Naive thymus-derived CD4-positive, alpha-beta T cell (primary cell): ENCODE data around the gene CUL2. TPM values are rescaled to one million over a fixed set of nuclear protein-coding genes. Genes with fewer than 3 reads are reported as not detected.
"Not testable (repeated sequence)": the region's sequence is repeated elsewhere in the genome, so short reads cannot be mapped to it uniquely, and the experiment has no call there.

Experiments
- ATAC-seq: fragments of 150-1000 bp; cut with Tn5 transposase; 2 replicates; pipeline ENCODE4 v1.10.0; 2021; ENCODE audit warnings: mild to moderate bottlenecking, moderate library complexity
- CTCF ChIA-PET: fragments of 350-600 bp; sonication (Branson Sonifier 250); formaldehyde crosslinking; loops from one replicate; lab custom pipeline; 2021; ENCODE audit warnings: antibody characterized with exemption; lab: Charles Lee
- POLR2A ChIA-PET: fragments of 350-600 bp; sonication (Branson Sonifier 250); formaldehyde crosslinking; loops from one replicate; lab custom pipeline; 2021; ENCODE audit warnings: antibody characterized with exemption, inconsistent platforms; lab: Charles Lee
- DNase-seq, 9 donors: peaks; one replicate each; pipeline versions ENCODE4 v3.0.0 to v3.0.0-alpha.2; 2020 to 2022; ENCODE audit warnings: mixed read lengths in 1 of 9
- H3K27ac ChIP-seq: one replicate; pipeline ENCODE4 v1.7.0; 2013; ENCODE audit warnings: mild to moderate bottlenecking, low read depth, low read length, moderate library complexity
- H3K27me3 ChIP-seq, 2 donors: one replicate each; pipeline ENCODE4 v1.7.0; 2013; ENCODE audit warnings: low read length in 2 of 2, mild to moderate bottlenecking in 2 of 2, moderate library complexity in 2 of 2; ENCODE audit not compliant: control insufficient read depth in 2 of 2, insufficient read depth in 2 of 2
- H3K36me3 ChIP-seq, 3 experiments: 1 replicate in 2 of 3; 2 replicates in 1 of 3; pipeline ENCODE4 v1.7.0; 2013; ENCODE audit warnings: low read length in 3 of 3, mild to moderate bottlenecking in 3 of 3, moderate library complexity in 1 of 3; ENCODE audit not compliant: insufficient read depth in 3 of 3, control insufficient read depth in 2 of 3
- H3K4me1 ChIP-seq, 2 donors: one replicate each; pipeline ENCODE4 v1.7.0; 2013; ENCODE audit warnings: low read length in 2 of 2, mild to moderate bottlenecking in 2 of 2, moderate library complexity in 1 of 2; ENCODE audit not compliant: control insufficient read depth in 2 of 2, insufficient read depth in 2 of 2
- H3K4me3 ChIP-seq: 2 replicates; pipeline ENCODE4 v1.7.0; 2013; ENCODE audit warnings: mild to moderate bottlenecking, low read length
- H3K9me3 ChIP-seq, 3 experiments: 1 replicate in 2 of 3; 2 replicates in 1 of 3; pipeline ENCODE4 v1.7.0; 2013; ENCODE audit warnings: low read length in 3 of 3; ENCODE audit not compliant: control insufficient read depth in 2 of 3
- H3K27ac Mint-ChIP-seq, 9 donors: one replicate each; pipeline ENCODE4 v1.8.0; 2020 to 2022; ENCODE audit warnings: mixed read lengths in 9 of 9, mild to moderate bottlenecking in 8 of 9, moderate library complexity in 5 of 9, inconsistent platforms in 2 of 9
- H3K27me3 Mint-ChIP-seq, 5 donors: one replicate each; pipeline ENCODE4 v1.8.0; 2021 to 2022; ENCODE audit warnings: mixed read lengths in 5 of 5, mild to moderate bottlenecking in 1 of 5
- H3K36me3 Mint-ChIP-seq, 5 donors: one replicate each; pipeline ENCODE4 v1.8.0; 2020 to 2022; ENCODE audit warnings: mixed read lengths in 5 of 5, mild to moderate bottlenecking in 3 of 5, inconsistent platforms in 1 of 5
- H3K4me1 Mint-ChIP-seq, 7 donors: one replicate each; pipeline ENCODE4 v1.8.0; 2020 to 2022; ENCODE audit warnings: mixed read lengths in 7 of 7, mild to moderate bottlenecking in 3 of 7, inconsistent platforms in 1 of 7
- H3K4me3 Mint-ChIP-seq, 10 donors: one replicate each; pipeline ENCODE4 v1.8.0; 2020 to 2022; ENCODE audit warnings: mild to moderate bottlenecking in 10 of 10, mixed read lengths in 10 of 10, moderate library complexity in 6 of 10, inconsistent platforms in 2 of 10
- H3K9me3 Mint-ChIP-seq, 11 donors: one replicate each; pipeline ENCODE4 v1.8.0; 2020 to 2022; ENCODE audit warnings: mixed read lengths in 11 of 11, mild to moderate bottlenecking in 4 of 11, inconsistent platforms in 1 of 11, moderate library complexity in 1 of 11
- intact Hi-C, 2 donors: fragments of 100-400 bp; cut with micrococcal nuclease; formaldehyde crosslinking; loops; one replicate each; pipeline ENCODE4 v1.15.1; 2023
- polyA plus RNA-seq, 2 donors: library from polyadenylated mRNA; unstranded; fragments of 300-500 nt; fragmentation: Illumina TruSeq; gene quantifications; one replicate each; pipeline ENCODE4 v1.2.3, GENCODE V29; 2021
- total RNA-seq, 6 experiments: library from RNA in 5 of 6; stranded (reverse) in 5 of 6; gene quantifications; 1 replicate in 5 of 6; 2 replicates in 1 of 6; pipeline ENCODE4 v1.2.3 and lab custom pipeline; 2021 to 2026

CUL2 gene
- total and polyA plus RNA-seq, 7 experiments from 2014 or later = 26.5 to 43.7 (median 35.7) TPM

GRCh38 chr10:35058134-35058533, 32.0 kb downstream of the CUL2 start:
- Mint-ChIP-seq H3K9me3 (no peaks in the 10 kb centered on the region), H3K27me3 (no peaks in the 10 kb centered on the region), H3K36me3 (peaks cover 7 to 71% (median 36%) of the 10 kb centered on the region in 5 donors), H3K27ac (peak overlapping the region in 2 of 9 donors; percentile 14 to 38), H3K4me1 (peaks cover 8 to 24% (median 13%) of the 10 kb centered on the region in 7 donors), H3K4me3 (no peak overlapping the region)
- H3K27ac ChIP-seq = no peak overlapping the region
- ATAC-seq (no peak), DNase-seq (no peak)
- POLR2A ChIA-PET = no interaction called here
- no peaks in the 10 kb centered on the region for H3K27me3 ChIP-seq
- intact Hi-C loops = no loop called here
- no peaks in the 10 kb centered on the region for H3K9me3 ChIP-seq
- peaks cover 7 to 58% (median 20%) of the 10 kb centered on the region in 3 experiments for H3K36me3 ChIP-seq
- peaks cover 0 to 4% of the 10 kb centered on the region in 2 donors for H3K4me1 ChIP-seq
- H3K4me3 ChIP-seq = no peak overlapping the region
- CTCF ChIA-PET = no interaction called here

GRCh38 chr10:35056686-35057085, 33.5 kb downstream of the CUL2 start:
- CTCF ChIA-PET = no interaction called here
- no peak overlapping the region for H3K4me3 ChIP-seq
- intact Hi-C loops = no loop called here
- DNase-seq = no peak
- Mint-ChIP-seq H3K4me3 (no peak overlapping the region), H3K27me3 (no peaks in the 10 kb centered on the region), H3K4me1 (peaks cover 7 to 29% (median 14%) of the 10 kb centered on the region in 7 donors), H3K36me3 (peaks cover 12 to 73% (median 38%) of the 10 kb centered on the region in 5 donors), H3K27ac (peak overlapping the region in 4 of 9 donors; percentile 13 to 47 (median 18)), H3K9me3 (no peaks in the 10 kb centered on the region)
- H3K9me3 ChIP-seq = no peaks in the 10 kb centered on the region
- no peak for ATAC-seq
- H3K27ac ChIP-seq = no peak overlapping the region
- no peaks in the 10 kb centered on the region for H3K27me3 ChIP-seq
- peaks cover 0 to 4% of the 10 kb centered on the region in 2 donors for H3K4me1 ChIP-seq
- H3K36me3 ChIP-seq = peaks cover 7 to 48% (median 20%) of the 10 kb centered on the region in 3 experiments
- POLR2A ChIA-PET = no interaction called here

- Mint-ChIP-seq H3K9me3 (no peaks in the 10 kb centered on the region), H3K4me1 (peaks cover 7 to 29% (median 14%) of the 10 kb centered on the region in 7 donors), H3K27me3 (no peaks in the 10 kb centered on the region), H3K4me3 (no peak overlapping the region), H3K36me3 (peaks cover 12 to 73% (median 40%) of the 10 kb centered on the region in 5 donors), H3K27ac (peak overlapping the region in 4 of 9 donors; percentile 13 to 65 (median 40))
- Histone ChIP-seq H3K36me3 (peaks cover 7 to 47% (median 20%) of the 10 kb centered on the region in 3 experiments), H3K27ac (no peak overlapping the region), H3K27me3 (no peaks in the 10 kb centered on the region), H3K9me3 (no peaks in the 10 kb centered on the region), H3K4me1 (peaks cover 0 to 4% of the 10 kb centered on the region in 2 donors), H3K4me3 (no peak overlapping the region)
- ChIA-PET POLR2A (no interaction called here), CTCF (no interaction called here)
- ATAC-seq = no peak
- no peak for DNase-seq
- intact Hi-C loops = no loop called here
Observed at GRCh38 chr10:35056133-35056532, 34.0 kb downstream of the CUL2 start.

GRCh38 chr10:35050568-35050967, 39.6 kb downstream of the CUL2 start:
- H3K4me1 ChIP-seq = no peaks in the 10 kb centered on the region
- peaks cover 0 to 18% (median 11%) of the 10 kb centered on the region in 7 donors for H3K4me1 Mint-ChIP-seq
- no peaks in the 10 kb centered on the region for H3K9me3 ChIP-seq
- no peak overlapping the region for H3K4me3 Mint-ChIP-seq
- ChIA-PET POLR2A (no interaction called here), CTCF (no interaction called here)
- intact Hi-C loops = no loop called here
- H3K9me3 Mint-ChIP-seq = no peaks in the 10 kb centered on the region
- H3K27ac ChIP-seq = no peak overlapping the region
- H3K4me3 ChIP-seq = no peak overlapping the region
- H3K27me3 Mint-ChIP-seq = no peaks in the 10 kb centered on the region
- H3K36me3 ChIP-seq = peaks cover 0 to 44% (median 19%) of the 10 kb centered on the region in 3 experiments
- no peaks in the 10 kb centered on the region for H3K27me3 ChIP-seq
- DNase-seq (no peak), ATAC-seq (no peak)
- peak overlapping the region in 1 of 9 donors; percentile 59 for H3K27ac Mint-ChIP-seq
- peaks cover 23 to 72% (median 43%) of the 10 kb centered on the region in 5 donors for H3K36me3 Mint-ChIP-seq

GRCh38 chr10:35046074-35046473, 44.1 kb downstream of the CUL2 start:
- Mint-ChIP-seq H3K4me1 (peaks cover 0 to 19% (median 11%) of the 10 kb centered on the region in 7 donors), H3K4me3 (no peak overlapping the region), H3K27me3 (no peaks in the 10 kb centered on the region), H3K36me3 (peaks cover 22 to 67% (median 47%) of the 10 kb centered on the region in 5 donors), H3K27ac (peak overlapping the region in 1 of 9 donors; percentile 48), H3K9me3 (no peaks in the 10 kb centered on the region)
- Histone ChIP-seq H3K4me1 (no peaks in the 10 kb centered on the region), H3K36me3 (peaks cover 0 to 64% (median 24%) of the 10 kb centered on the region in 3 experiments), H3K27ac (no peak overlapping the region), H3K4me3 (no peak overlapping the region), H3K9me3 (no peaks in the 10 kb centered on the region), H3K27me3 (no peaks in the 10 kb centered on the region)
- DNase-seq (no peak), ATAC-seq (no peak)
- POLR2A ChIA-PET = no interaction called here
- intact Hi-C loops = no loop called here
- CTCF ChIA-PET = interaction anchor here (1.4 kb wide), 1 partner anchor 52 kb away, joined by 3 read pairs; no protein-coding TSS in a partner anchor

- intact Hi-C loops, POLR2A ChIA-PET, H3K27ac ChIP-seq, H3K27me3 ChIP-seq, DNase-seq, ATAC-seq, H3K27ac Mint-ChIP-seq, H3K4me3 ChIP-seq, H3K27me3 Mint-ChIP-seq, H3K9me3 Mint-ChIP-seq, H3K4me3 Mint-ChIP-seq, H3K9me3 ChIP-seq, H3K4me1 ChIP-seq: not testable (repeated sequence)
- CTCF ChIA-PET = interaction anchor here (1.4 kb wide), 1 partner anchor 52 kb away, joined by 3 read pairs; no protein-coding TSS in a partner anchor
- Mint-ChIP-seq H3K4me1 (peaks cover 0 to 19% (median 6%) of the 10 kb centered on the region in 7 donors), H3K36me3 (peaks cover 18 to 62% (median 45%) of the 10 kb centered on the region in 5 donors)
- H3K36me3 ChIP-seq = peaks cover 0 to 64% (median 24%) of the 10 kb centered on the region in 3 experiments
Observed at GRCh38 chr10:35045275-35045674, 44.9 kb downstream of the CUL2 start.
